Neuronal stem cell (in vitro differentiated cells): ENCODE data around the gene C1orf21.

Experiments
- DNase-seq: peaks from one replicate; pipeline ENCODE4 v3.0.0-alpha.2; 2013; ENCODE audit warnings: low spot score
- H2AFZ ChIP-seq: one replicate; pipeline ENCODE4 v1.6.1; 2013; ENCODE audit warnings: mild to moderate bottlenecking, low read length, inconsistent platforms
- H2AK5ac ChIP-seq: 2 replicates; pipeline ENCODE4 v1.6.1; 2013; ENCODE audit warnings: low read depth, mild to moderate bottlenecking, inconsistent platforms, low read length, moderate library complexity, mixed read lengths
- H2BK120ac ChIP-seq: 2 replicates; pipeline ENCODE4 v1.6.1; 2013; ENCODE audit warnings: low read depth, mild to moderate bottlenecking, inconsistent platforms, low read length, moderate library complexity, mixed read lengths
- H2BK12ac ChIP-seq: one replicate; pipeline ENCODE4 v1.6.1; 2013; ENCODE audit warnings: low read length, inconsistent platforms
- H2BK15ac ChIP-seq: 2 replicates; pipeline ENCODE4 v1.6.1; 2013; ENCODE audit warnings: mild to moderate bottlenecking, low read length, inconsistent platforms, mixed read lengths
- H2BK5ac ChIP-seq: one replicate; pipeline ENCODE4 v1.6.1; 2013; ENCODE audit warnings: inconsistent platforms, mild to moderate bottlenecking, low read length, moderate library complexity
- H3K14ac ChIP-seq: one replicate; pipeline ENCODE4 v1.6.1; 2013; ENCODE audit warnings: low read length, inconsistent platforms
- H3K18ac ChIP-seq: 2 replicates; pipeline ENCODE4 v1.6.1; 2013; ENCODE audit warnings: low read length, inconsistent platforms
- H3K23ac ChIP-seq: 2 replicates; pipeline ENCODE4 v1.6.1; 2013; ENCODE audit warnings: low read depth, mild to moderate bottlenecking, mixed read lengths, low read length, inconsistent platforms; ENCODE audit not compliant: poor library complexity
- H3K27ac ChIP-seq: replicated peaks from 3 replicates; pipeline ENCODE4 v1.5.1; 2013; ENCODE audit warnings: low read length, inconsistent platforms
- H3K27me3 ChIP-seq, 3 experiments: 2 replicates each; pipeline ENCODE4 v1.6.1; 2013; ENCODE audit warnings: low read length in 3 of 3, mild to moderate bottlenecking in 2 of 3, inconsistent platforms in 1 of 3, low read depth in 1 of 3, mixed read lengths in 1 of 3, moderate library complexity in 1 of 3; ENCODE audit not compliant: control insufficient read depth in 3 of 3, insufficient read depth in 3 of 3
- H3K36me3 ChIP-seq, 2 donors: replicated peaks in 1 of 2; 2 replicates each; pipeline ENCODE4 v1.6.1; 2013; ENCODE audit warnings: low read length in 2 of 2; ENCODE audit not compliant: control insufficient read depth in 2 of 2, insufficient read depth in 2 of 2
- H3K4ac ChIP-seq: 2 replicates; pipeline ENCODE4 v1.6.1; 2013; ENCODE audit warnings: inconsistent platforms, mild to moderate bottlenecking, low read length, moderate library complexity
- H3K4me1 ChIP-seq, 2 donors: 1 replicate in 1 of 2; 2 replicates in 1 of 2; pipeline ENCODE4 v1.6.1; 2013; ENCODE audit warnings: low read length in 2 of 2, low read depth in 1 of 2; ENCODE audit not compliant: control insufficient read depth in 2 of 2, insufficient read depth in 1 of 2
- H3K4me2 ChIP-seq: one replicate; pipeline ENCODE4 v1.6.1; 2013; ENCODE audit warnings: mild to moderate bottlenecking, low read length, inconsistent platforms; ENCODE audit not compliant: insufficient read depth, poor library complexity, severe bottlenecking
- H3K4me3 ChIP-seq, 2 donors: 2 replicates each; pipeline ENCODE4 v1.5.1; 2013; ENCODE audit warnings: low read length in 2 of 2, mild to moderate bottlenecking in 2 of 2, inconsistent platforms in 1 of 2, moderate library complexity in 1 of 2
- H3K79me1 ChIP-seq: one replicate; pipeline ENCODE4 v1.6.1; 2013; ENCODE audit warnings: low read depth, mild to moderate bottlenecking, inconsistent platforms, low read length, moderate library complexity
- H3K9ac ChIP-seq: one replicate; pipeline ENCODE4 v1.6.1; 2013; ENCODE audit warnings: mild to moderate bottlenecking, low read depth, low read length, inconsistent platforms; ENCODE audit not compliant: poor library complexity
- H3K9me3 ChIP-seq, 2 donors: replicated peaks in 1 of 2; 2 replicates each; pipeline versions ENCODE3 to v1.6.1; 2013; ENCODE audit warnings: low read length in 2 of 2, mild to moderate bottlenecking in 2 of 2, inconsistent platforms in 1 of 2, low read depth in 1 of 2, mixed read lengths in 1 of 2, moderate library complexity in 1 of 2; ENCODE audit not compliant: control insufficient read depth in 2 of 2, insufficient read depth in 1 of 2
- H4K8ac ChIP-seq: one replicate; pipeline ENCODE4 v1.6.1; 2013; ENCODE audit warnings: low read depth, mild to moderate bottlenecking, inconsistent platforms, low read length, moderate library complexity
- H4K91ac ChIP-seq: one replicate; pipeline ENCODE4 v1.6.1; 2013; ENCODE audit warnings: low read length, low read depth, mild to moderate bottlenecking, inconsistent platforms; ENCODE audit not compliant: poor library complexity
- WGBS, 2 donors: extraction: QIAGEN DNeasy Blood & Tissue Kit; methylation state at CpG; one replicate each; pipeline ENCODE4 v1.1.7; 2013; ENCODE audit warnings: missing lambda C conversion rate in 2 of 2, mixed read lengths in 1 of 2; ENCODE audit not compliant: insufficient read length in 2 of 2, insufficient replicate concordance in 1 of 2; ENCODE audit errors: extremely low coverage in 2 of 2; 5-methylcytosine and 5-hydroxymethylcytosine counted together

C1orf21 gene

DNA sequence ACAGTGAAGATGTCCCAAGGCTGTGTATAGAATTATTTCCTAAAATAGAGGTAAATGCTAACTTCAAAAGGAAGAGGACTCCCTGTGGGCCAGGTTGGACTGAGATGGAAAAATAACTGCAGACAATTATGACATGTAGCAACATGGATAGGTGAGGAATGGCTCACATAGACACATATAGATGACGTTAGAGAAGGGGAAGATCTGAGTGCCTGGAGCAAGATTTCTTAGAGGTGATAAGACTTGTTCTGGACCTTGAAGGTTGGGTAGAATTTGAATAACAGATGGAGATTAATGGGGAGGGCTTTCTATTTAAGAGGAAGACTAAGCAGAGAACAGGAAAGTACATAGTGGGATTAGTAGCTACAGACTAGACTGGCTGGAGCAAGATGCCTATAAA lies 76.9 kb downstream of the C1orf21 start:
- peaks cover 2% of the 10 kb centered on the region for H3K79me1 ChIP-seq
- H3K36me3 ChIP-seq: no peaks in the 10 kb centered on the region
- no peaks in the 10 kb centered on the region for H3K27me3 ChIP-seq
- no peak overlapping the region for H2BK5ac ChIP-seq
- no peak overlapping the region for H3K9ac ChIP-seq
- H3K18ac ChIP-seq: no peak overlapping the region
- H3K4me1 ChIP-seq: peaks cover 0 to 11% of the 10 kb centered on the region in 2 donors
- no peak overlapping the region for H4K8ac ChIP-seq
- no peak overlapping the region for H3K4ac ChIP-seq
- H2AK5ac ChIP-seq: no peak overlapping the region
- H3K14ac ChIP-seq: no peak overlapping the region
- no peak overlapping the region for H3K27ac ChIP-seq
- no peak overlapping the region for H4K91ac ChIP-seq
- WGBS, 2 donors: no CpG with 5 or more reads among the region's 1 CpG
- H3K4me3 ChIP-seq: no peak overlapping the region
- H2BK12ac ChIP-seq: no peak overlapping the region
- H2AFZ ChIP-seq: no peak overlapping the region
- H2BK120ac ChIP-seq: no peak overlapping the region
- H3K9me3 ChIP-seq: no peaks in the 10 kb centered on the region
- H3K23ac ChIP-seq: no peak overlapping the region
- no peak overlapping the region for H2BK15ac ChIP-seq
- H3K4me2 ChIP-seq: no peak overlapping the region
- DNase-seq: no peak

DNA sequence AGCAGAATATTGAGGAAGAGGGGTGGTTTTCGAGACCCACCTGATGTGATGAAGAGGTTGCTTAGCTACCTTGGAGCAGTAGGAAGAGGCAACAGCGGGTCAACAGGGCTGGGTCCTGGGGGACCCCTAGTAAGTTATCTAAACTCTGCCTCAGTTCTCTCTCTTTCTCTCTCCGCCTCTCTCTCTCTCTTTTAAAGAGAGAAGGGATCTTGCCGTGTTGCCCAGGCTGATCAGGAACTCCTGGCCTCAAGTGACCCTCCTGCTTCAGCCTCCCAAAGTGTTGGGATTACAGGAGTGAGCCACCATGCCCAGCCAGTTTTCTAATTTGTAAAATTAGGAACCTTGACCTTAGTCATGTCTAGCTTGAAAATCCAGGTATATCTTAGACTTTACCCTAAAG lies 77.9 kb downstream of the C1orf21 start:
- Histone ChIP-seq H2AK5ac (no peak overlapping the region), H4K8ac (no peak overlapping the region), H3K4me3 (no peak overlapping the region), H3K9me3 (no peaks in the 10 kb centered on the region), H3K4me1 (peaks cover 0 to 9% of the 10 kb centered on the region in 2 donors), H2AFZ (no peak overlapping the region), H3K14ac (no peak overlapping the region), H3K18ac (no peak overlapping the region), H3K27me3 (no peaks in the 10 kb centered on the region), H3K4ac (no peak overlapping the region), H3K23ac (no peak overlapping the region), H3K79me1 (peaks cover 2% of the 10 kb centered on the region), H3K9ac (no peak overlapping the region), H4K91ac (no peak overlapping the region), H2BK12ac (no peak overlapping the region), H3K27ac (no peak overlapping the region), H2BK5ac (no peak overlapping the region), H2BK15ac (no peak overlapping the region), H2BK120ac (no peak overlapping the region), H3K4me2 (no peak overlapping the region), H3K36me3 (no peaks in the 10 kb centered on the region)
- no peak for DNase-seq
- no CpG with 5 or more reads among the region's 4 CpGs for WGBS, 2 donors

DNA sequence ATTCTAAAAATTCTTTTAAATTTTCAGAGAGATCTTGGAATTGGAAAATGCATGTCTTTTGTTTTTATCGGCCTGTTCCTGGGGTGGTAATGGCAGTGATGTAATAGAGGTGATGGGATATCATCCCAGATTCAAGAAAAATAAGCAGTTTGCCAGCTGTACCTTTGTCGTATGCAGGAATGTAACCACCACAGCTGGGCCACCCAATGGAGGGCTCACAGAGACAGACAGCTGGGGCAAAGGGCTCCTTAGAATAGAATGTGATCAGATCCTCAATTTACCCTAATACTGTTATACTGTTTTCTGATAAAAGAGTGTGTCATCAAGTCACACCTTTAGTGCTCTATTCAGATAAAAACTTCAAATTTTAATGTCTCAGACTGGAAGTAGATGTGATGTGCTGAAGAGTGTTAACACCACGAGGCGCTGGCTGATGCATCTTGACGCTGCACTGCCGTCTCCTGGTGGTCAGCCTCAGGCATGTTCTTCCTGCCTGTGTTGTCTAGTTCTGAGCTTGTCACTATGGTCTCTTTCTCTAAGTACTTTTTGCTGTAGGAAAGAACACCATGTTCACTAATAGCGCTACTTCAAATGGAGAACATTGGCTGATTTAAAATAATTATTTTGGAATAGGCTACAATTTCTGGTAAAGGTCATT lies 78.8 kb downstream of the C1orf21 start:
- H2BK15ac ChIP-seq: no peak overlapping the region
- no peak overlapping the region for H3K23ac ChIP-seq
- no CpG with 5 or more reads among the region's 7 CpGs for WGBS, 2 donors
- no peaks in the 10 kb centered on the region for H3K27me3 ChIP-seq
- peaks cover 0 to 8% of the 10 kb centered on the region in 2 donors for H3K4me1 ChIP-seq
- H3K4me2 ChIP-seq: no peak overlapping the region
- no peak for DNase-seq
- H4K91ac ChIP-seq: no peak overlapping the region
- no peak overlapping the region for H3K14ac ChIP-seq
- no peak overlapping the region for H2BK12ac ChIP-seq
- no peak overlapping the region for H2AFZ ChIP-seq
- no peak overlapping the region for H2BK5ac ChIP-seq
- no peak overlapping the region for H3K27ac ChIP-seq
- no peaks in the 10 kb centered on the region for H3K36me3 ChIP-seq
- H4K8ac ChIP-seq: no peak overlapping the region
- H2BK120ac ChIP-seq: no peak overlapping the region
- no peak overlapping the region for H2AK5ac ChIP-seq
- H3K18ac ChIP-seq: no peak overlapping the region
- no peak overlapping the region for H3K4me3 ChIP-seq
- H3K4ac ChIP-seq: no peak overlapping the region
- no peaks in the 10 kb centered on the region for H3K9me3 ChIP-seq
- H3K79me1 ChIP-seq: peaks cover 5% of the 10 kb centered on the region
- no peak overlapping the region for H3K9ac ChIP-seq

DNA sequence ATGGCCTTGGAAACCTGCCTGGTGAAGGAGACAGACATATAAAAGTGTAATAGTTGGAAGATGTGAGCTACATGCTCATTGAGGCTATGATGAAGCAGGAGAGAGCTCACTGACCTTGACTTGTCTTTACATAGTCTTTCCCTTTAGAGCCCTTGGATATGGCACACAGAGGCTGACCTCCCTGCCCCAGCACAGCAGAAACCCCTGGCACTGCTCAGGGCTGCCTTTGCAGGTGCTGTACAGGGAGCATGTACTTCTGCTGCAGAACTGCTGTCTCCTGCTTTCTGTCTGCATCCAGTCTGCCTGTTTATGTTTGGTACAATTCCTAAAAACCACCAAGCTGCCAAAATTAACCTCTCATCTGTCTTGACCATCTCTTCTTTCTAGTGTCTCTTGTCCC lies 80.5 kb downstream of the C1orf21 start:
- no peak overlapping the region for H3K4me2 ChIP-seq
- no peak overlapping the region for H2BK15ac ChIP-seq
- H2AFZ ChIP-seq: no peak overlapping the region
- H3K14ac ChIP-seq: no peak overlapping the region
- no peak overlapping the region for H3K4ac ChIP-seq
- H3K18ac ChIP-seq: no peak overlapping the region
- H3K36me3 ChIP-seq: no peaks in the 10 kb centered on the region
- no peak overlapping the region for H3K4me3 ChIP-seq
- peaks cover 0 to 5% of the 10 kb centered on the region in 2 donors for H3K4me1 ChIP-seq
- H2BK12ac ChIP-seq: no peak overlapping the region
- no peak overlapping the region for H3K23ac ChIP-seq
- H3K9me3 ChIP-seq: no peaks in the 10 kb centered on the region
- no peaks in the 10 kb centered on the region for H3K27me3 ChIP-seq
- no peak overlapping the region for H3K27ac ChIP-seq
- no peak overlapping the region for H4K8ac ChIP-seq
- H4K91ac ChIP-seq: no peak overlapping the region
- H3K79me1 ChIP-seq: peaks cover 7% of the 10 kb centered on the region
- no peak overlapping the region for H2BK120ac ChIP-seq
- H2BK5ac ChIP-seq: no peak overlapping the region
- no peak overlapping the region for H3K9ac ChIP-seq
- no peak for DNase-seq
- H2AK5ac ChIP-seq: no peak overlapping the region
